HT-29 (cell line): ENCODE measurements around the gene PCBD2. TPM values are rescaled to one million over a fixed set of nuclear protein-coding genes. Genes with fewer than 3 reads are reported as not detected.
A peak's percentile ranks its signal among the peaks of the same experiment; 100 is the strongest.

ENCODE experiments used
- DNase-seq: peaks from one replicate; pipeline ENCODE4 v3.0.0-alpha.2; 2015; ENCODE audit warnings: low spot score
- small RNA-seq: library from RNA; depleted of rRNA; stranded (forward); fragments of <200 nt; gene quantifications from one replicate; pipeline ENCODE3, GENCODE V24; 2014
- total RNA-seq: library from RNA; depleted of rRNA; stranded (reverse); fragments of >200 nt; shearing (Covaris generic); gene quantifications from 2 replicates; pipeline ENCODE4 v1.2.3, GENCODE V29; 2014; rRNA removed

Gene PCBD2
- total RNA-seq, 1 experiment from 2014 or later, result 7.6 TPM

DNA sequence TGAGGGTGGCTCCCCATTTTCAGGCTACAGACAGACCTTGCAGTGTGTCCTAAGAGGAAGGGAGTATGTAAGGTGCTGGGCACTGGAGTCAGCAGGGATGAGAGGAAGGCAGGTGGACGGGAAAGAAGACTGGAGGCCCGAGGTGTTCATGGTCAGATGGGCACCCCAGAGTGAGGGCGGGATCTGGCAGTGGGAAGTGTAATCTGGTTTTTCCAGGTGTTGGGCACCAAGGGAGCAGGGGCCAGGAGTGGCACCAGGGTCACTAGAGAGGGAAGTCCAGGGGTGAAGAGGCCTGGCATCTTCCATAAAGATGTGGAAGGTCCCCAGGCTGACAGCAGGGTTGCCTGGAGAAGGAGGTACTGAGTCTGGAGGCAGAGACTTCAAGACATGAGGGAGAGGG, 99.4 kb downstream of the PCBD2 start:
- DNase-seq, result no peak

DNA sequence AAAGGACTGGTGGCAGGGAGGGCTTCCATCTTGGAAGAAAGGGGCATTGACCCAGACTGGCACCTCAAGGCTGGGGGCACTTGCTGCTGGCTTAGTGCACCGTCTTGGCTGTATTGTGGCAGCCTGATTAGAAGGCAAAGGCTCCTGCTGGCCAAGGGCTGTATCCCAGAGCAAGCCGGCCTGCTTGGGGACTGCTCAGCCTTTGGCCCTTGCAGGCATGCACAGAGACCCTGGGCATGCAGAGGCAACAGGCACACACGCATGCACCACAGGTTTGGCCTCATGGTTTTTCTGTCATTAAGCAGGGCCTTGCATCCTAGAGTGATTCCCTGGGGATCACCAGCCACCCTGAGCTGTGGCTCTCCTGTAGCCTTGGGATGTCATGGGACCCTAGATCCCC, 100.1 kb downstream of the PCBD2 start:
- no peak for DNase-seq

DNA sequence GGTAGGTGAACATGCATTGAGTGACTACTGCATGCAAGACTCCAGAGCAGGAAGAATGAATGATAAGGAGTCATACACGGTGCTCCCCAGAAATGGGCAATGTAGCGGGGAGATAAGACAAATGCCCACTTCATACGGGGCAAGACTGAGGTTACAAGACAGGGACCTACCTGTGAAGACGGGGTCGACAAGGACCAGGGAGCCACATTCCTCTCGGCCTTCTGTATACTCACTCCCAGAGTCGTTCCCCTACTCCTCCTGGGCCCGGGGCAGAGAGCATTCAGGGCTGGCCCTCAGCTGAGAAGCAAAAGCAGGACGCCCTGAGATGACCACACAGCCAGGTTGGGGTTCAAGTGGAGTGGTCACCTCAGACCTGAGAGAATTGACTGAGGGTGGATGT, 102.4 kb downstream of the PCBD2 start:
- no peak for DNase-seq

DNA sequence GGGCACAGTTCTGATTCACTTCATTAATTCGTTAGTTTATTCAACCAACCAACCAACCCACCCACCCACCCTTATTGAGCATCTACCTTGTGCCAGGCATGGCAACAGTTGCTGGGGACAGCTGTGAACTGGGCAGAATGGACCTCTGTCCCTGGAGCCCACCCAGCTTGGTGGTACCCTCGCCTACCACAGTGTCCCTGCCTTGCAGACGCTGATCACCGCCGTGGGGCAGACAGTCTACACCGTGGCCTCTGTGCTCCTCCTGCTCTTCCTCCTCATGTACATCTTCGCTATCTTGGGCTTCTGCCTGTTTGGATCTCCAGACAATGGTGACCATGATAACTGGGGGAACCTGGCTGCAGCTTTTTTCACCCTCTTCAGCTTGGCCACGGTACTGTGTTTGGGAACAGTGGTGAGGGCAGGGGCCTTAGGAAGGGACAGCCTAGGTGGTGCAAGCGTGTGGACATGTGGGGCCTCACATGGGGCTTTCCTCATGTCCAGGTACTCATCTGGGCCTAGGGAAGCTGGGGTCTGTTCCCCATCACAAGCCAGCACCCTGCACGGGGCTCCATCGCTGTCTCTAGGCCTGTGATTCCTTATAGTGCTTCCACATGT, 102.9 kb downstream of the PCBD2 start:
- DNase-seq, result no peak

DNA sequence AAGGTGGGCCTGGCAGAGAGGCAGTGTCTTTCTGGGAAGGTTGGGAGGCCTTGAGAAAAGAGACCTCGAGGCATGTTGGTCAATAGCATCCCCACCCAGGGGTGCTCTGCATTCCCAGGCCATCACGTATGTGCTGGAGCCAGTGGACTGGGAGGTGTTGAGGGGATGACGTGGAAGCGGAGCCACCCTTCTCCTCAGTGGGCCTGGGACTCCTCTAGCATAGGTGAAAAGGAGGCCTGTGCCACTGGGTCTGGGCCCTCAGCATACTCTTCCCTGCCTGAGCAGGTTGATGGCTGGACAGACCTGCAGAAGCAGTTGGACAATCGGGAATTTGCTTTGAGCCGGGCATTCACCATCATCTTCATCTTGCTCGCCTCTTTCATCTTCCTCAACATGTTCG, 103.6 kb downstream of the PCBD2 start:
- no peak for DNase-seq

DNA sequence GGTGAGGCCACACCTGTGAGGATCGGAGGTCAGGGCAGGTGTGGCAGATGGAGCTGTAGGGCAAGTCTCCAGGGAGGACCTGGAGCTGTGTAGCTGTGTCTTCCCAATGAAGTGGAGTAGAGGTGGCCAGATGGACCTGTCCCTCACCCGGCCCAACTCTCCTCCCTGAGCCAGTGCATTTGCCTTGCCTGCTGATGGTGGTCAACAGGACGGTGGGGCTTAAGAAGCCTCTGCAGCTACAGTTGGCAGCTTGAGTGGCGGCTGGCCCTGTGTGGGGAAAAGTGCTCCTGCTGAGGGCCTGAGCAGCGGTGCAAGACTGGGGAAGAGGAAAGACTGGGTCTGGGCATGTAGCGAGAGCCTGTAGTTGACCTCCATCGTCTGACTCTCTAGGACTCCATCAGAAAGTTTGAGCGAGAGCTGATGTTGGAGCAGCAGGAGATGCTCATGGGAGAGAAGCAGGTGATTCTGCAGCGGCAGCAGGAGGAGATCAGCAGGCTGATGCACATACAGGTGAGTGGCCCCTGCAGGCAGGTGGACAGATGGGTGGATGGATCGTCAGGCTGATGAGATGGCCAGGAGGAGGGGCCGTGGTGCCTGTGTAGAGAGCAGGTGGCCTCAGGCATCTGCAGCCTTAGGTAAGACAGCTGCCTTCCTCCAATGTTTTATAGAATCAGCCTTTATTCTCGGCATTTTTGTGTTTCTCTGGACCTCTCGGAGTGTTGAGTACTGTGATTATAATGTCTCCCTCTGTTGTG, 104.2 kb downstream of the PCBD2 start:
- DNase-seq, result no peak

DNA sequence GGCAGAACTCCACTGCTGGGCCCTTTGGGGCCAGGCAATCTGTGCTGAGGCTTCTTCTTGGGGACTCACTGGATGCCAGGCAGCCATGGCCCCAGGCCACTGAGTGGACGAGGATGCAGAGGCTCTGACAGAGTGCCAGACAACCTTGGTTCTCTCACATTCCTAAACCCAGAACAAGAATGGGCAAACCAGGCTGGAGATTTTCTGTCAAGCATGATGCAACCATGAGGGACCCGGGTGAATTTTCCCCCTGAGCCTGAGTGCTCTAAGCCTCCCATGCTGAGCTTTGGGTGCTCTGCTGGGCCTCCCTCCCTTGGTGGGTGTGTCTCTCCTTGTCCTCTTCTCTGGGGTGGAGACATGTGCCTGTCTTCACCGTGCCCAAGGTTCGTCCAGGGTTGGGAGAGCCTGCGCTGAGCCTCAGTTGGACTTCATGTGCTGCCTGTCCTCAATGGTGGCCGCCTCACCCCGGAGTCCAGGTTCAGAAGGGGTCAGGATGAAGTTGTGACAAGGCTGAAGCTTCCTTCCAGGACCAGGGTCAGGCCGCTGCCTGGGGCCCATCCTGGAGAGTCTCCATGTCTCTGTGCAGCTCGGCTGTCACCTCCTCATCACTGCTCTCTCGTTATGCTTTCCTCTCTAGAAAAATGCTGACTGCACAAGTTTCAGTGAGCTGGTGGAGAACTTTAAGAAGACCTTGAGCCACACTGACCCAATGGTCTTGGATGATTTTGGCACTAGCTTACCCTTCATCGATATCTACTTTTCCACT, 105.0 kb downstream of the PCBD2 start:
- DNase-seq, result no peak

DNA sequence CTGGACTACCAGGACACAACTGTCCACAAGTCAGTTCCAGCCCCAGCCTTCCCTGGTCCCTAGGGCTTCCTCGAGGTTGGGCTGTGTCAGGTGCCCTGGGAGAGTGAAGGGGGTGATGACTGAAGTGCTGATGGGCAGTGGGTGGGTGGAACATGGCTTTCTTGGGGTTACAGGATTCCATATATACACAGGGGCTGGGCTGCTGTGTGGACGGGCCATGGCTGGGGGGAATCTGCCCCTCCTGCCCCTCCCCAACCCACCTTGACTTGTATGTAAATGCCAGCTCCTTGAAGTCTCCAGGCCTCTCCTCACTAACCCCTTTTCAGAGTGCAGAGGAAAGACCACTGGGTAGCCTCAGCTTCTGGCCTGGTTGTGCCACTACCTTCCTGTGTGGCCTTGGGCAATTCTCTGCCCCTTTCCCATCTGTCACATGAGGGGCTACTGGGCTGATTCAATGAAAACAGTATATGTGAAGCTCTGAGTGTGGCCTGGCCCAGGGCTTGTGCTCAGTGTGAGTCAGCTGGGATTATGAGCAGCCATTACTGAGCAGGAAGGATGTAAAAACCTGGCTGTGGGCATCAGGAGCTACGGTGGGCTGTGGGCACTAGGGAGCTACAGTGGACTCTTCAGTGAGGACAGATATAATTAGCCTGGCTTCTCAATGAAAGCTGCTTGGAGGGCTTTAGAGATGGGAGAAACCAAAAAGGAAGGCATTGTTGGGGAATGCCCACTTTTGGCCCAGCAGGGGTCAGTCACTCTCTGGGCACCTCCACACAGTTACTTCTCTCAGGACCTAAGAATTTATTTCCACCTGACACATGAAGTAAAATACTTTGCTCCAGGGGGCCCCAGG, 105.8 kb downstream of the PCBD2 start:
- peak; percentile 41 for DNase-seq

DNA sequence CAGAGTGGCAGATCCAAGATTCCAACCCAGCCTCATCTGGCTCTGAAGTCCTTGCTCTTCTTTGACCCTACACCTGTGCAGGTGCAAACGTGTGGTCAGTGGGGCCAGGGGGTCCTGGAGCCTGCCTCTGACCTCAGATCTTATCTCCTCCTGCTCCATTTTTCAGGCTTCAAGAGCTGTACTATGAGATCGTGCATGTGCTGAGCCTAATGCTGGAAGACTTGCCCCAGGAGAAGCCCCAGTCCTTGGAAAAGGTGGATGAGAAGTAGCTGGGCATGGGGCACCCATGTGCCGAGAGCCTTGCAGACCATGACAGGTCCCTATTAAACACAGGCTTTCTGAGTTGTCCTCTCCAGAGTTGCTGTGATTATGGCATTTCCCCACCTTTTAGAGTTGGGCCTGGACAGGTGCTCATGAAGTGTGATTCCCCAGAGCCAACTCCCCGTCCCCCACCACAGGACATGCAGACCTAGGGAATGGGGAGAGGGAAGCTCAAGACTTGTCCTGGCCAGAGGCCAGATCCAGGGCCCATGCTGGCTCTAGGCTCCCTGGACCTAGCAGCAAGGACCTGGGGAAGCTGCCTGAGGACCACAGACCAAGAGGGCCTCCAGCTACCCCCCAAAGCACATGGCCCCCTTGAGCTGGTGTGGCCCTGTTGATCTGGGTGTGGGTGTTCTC, 106.6 kb downstream of the PCBD2 start:
- DNase-seq, result no peak

DNA sequence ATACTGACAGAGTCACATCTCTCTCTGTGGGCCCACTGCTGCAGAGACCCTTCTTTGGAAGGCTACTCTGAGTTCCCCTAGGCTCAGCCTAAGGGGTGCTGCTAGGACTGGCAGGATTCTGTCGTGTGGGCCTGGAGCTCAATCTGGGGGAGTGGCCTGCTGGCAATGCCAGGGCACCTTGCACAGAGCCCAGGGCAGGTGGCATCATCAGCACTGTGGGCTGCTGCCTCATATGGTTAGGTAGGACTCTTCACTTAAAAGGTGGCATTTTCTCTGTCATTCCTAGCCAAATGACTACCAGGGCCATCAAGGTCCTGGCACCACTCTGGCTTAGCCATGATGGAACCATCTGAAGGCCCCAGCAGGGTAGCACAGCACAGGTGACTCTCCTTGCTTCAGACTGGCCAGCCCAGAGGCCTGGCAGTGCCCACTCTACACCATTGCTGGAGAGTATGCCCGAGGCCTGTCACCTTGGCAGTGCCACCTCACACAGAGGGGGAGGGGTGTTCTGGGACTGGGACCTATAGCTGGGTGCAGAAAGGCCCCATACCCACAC, 107.2 kb downstream of the PCBD2 start:
- DNase-seq, result no peak

Small RNAs within 50 kb of the gene (small RNA-seq; reads per million reads assigned to genes)
- gene MIR4461 (not detected), gene MTND3P25 (not detected), gene MTND4LP30 (not detected)

Other genes starting within 250 kb of the PCBD2 start
- gene CAMLG, start 166.6 kb upstream of the PCBD2 start, total RNA-seq, result 19.7 and 23.9 TPM in 2 replicates
- 28.0 and 42.6 TPM in 2 replicates for gene DDX46, start 146.4 kb upstream of the PCBD2 start, total RNA-seq
- gene C5orf24, start 59.2 kb upstream of the PCBD2 start, total RNA-seq, result 19.2 and 22.0 TPM in 2 replicates
- 21.5 and 27.5 TPM in 2 replicates for gene TXNDC15, start 30.8 kb upstream of the PCBD2 start, total RNA-seq
- not detected in 2 replicates for gene CATSPER3, start 62.8 kb downstream of the PCBD2 start, total RNA-seq
- gene PITX1, start 129.1 kb downstream of the PCBD2 start, total RNA-seq, result 41.8 and 49.8 TPM in 2 replicates